H7 (cell line): ENCODE results near the gene CDC42BPA. TPM values are rescaled to one million over a fixed set of nuclear protein-coding genes. Genes with fewer than 3 reads are reported as not detected.
"Not testable (repeated sequence)": the region's sequence is repeated elsewhere in the genome, so short reads cannot be mapped to it uniquely, and the experiment has no call there.

Experiments
- DNase-seq: peaks from one replicate; pipeline ENCODE4 v3.0.0; 2012
- H3K27me3 ChIP-seq: 2 replicates; pipeline ENCODE4 v1.6.0; 2011; ENCODE audit warnings: mild to moderate bottlenecking, low read length; ENCODE audit not compliant: control insufficient read depth, insufficient read depth
- H3K36me3 ChIP-seq: replicated peaks from 2 replicates; pipeline ENCODE4 v1.5.1; 2011; ENCODE audit warnings: low read length; ENCODE audit not compliant: control insufficient read depth, insufficient read depth
- H3K4me3 ChIP-seq: 2 replicates; pipeline ENCODE4 v1.5.1; 2011; ENCODE audit warnings: low read depth, mild to moderate bottlenecking, control low read depth, low read length, moderate library complexity; ENCODE audit not compliant: insufficient read depth
- total RNA-seq: library from RNA; depleted of rRNA; stranded (reverse); fragments of >200 nt; shearing (Covaris generic); gene quantifications from 2 replicates; pipeline ENCODE4 v1.2.3, GENCODE V29; 2014

Gene CDC42BPA
- total RNA-seq, 1 experiment from 2014 or later = 26.1 TPM

DNA sequence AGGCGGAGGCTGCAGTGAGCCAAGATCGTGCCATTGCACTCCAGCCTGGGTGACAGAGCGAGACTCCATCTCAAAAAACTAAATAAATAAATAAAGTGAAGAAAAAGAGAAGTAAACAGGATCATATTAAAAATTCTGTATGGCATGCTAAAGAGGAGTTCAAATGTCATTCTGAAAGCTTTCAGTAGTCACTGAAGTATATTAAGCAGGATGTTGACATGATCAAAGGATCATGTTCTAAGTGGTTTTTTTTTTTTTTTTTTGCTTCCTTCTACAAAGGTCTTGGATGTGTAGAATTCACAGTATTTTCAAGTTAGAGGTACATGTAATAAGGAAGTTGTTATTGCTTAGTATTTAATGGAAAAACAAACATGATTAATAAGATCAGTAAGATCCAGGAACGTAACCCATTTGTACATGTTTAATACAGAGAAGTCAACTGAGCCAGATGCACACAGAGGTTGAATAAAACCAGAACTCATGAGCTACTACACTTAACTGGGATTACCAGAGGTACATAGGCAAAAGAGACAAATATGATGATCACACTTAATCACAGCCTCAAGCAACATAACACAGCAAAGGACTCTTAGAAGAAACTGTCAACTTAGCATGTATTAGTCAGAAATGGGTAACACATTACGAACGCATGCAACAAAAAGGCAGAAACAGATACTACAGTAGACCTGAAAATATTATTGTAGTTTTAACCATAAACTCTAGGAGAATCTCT, 12.2 kb downstream of the CDC42BPA start:
- Histone ChIP-seq H3K27me3 (no peaks in the 10 kb centered on the region), H3K4me3 (no peak overlapping the region), H3K36me3 (no peaks in the 10 kb centered on the region)
- no peak for DNase-seq

DNA sequence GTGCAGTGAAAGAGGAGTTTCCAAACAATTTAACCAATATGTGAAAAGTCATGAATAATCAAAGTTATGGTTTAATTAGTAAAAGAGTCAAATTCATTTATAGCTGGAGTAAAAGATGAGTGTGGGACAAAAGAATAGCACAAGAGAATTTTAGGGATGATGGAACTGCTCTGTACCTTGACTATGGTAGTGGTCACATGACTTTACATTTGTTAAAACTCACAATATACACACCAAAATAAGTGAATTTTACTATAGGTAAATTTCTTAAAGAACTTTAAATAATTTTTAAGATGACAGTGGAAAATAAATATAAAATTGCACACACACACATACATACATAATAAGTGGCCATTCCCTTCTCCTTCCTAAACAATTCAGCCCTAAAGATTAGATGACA, 13.6 kb downstream of the CDC42BPA start:
- H3K36me3 ChIP-seq = no peaks in the 10 kb centered on the region
- H3K4me3 ChIP-seq = no peak overlapping the region
- no peak for DNase-seq
- no peaks in the 10 kb centered on the region for H3K27me3 ChIP-seq

DNA sequence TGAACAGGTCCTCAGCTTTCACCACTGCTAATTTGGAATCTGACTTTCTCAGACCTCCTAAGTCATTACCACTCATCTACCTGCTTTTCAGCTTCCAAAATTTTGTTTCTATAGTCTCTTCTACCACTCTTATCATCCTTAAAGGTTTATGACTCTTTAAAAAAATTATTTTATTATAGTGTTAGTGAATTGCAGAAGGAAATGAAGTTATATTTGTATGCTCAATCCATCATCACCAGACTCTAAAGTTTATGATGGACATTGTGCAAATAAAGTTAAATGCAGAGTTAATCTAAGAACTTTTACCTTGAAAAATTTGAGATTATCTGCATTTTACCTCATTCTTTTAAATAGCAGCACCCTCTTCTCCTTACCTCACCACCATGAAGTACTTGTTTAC, 14.6 kb downstream of the CDC42BPA start:
- no peaks in the 10 kb centered on the region for H3K27me3 ChIP-seq
- H3K4me3 ChIP-seq = no peak overlapping the region
- H3K36me3 ChIP-seq = no peaks in the 10 kb centered on the region
- DNase-seq = no peak

DNA sequence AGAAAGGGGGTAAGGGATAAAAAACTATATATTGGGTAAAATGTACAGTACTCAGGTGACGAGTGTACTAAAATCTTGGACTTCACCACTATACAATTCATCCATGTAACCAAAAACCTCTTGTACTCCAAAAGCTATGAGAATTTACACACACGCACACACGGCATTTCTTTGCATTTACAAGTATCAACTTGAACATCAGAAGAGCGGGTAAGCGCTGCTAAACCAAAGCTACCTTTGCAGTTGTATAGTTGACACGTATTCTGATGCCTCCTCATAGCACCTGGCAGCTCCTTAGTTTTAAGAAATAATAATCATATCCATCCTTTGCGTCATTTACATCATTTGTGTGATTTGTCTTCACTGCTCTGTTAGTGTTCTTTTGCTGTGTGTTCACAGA, 17.6 kb downstream of the CDC42BPA start:
- no peaks in the 10 kb centered on the region for H3K27me3 ChIP-seq
- H3K4me3 ChIP-seq = no peak overlapping the region
- no peak for DNase-seq
- H3K36me3 ChIP-seq = no peaks in the 10 kb centered on the region

GRCh38 chr1:227299688-227300087, 18.6 kb downstream of the CDC42BPA start:
- H3K4me3 ChIP-seq = no peak overlapping the region
- H3K27me3 ChIP-seq = no peaks in the 10 kb centered on the region
- H3K36me3 ChIP-seq = no peaks in the 10 kb centered on the region
- DNase-seq = no peak

DNA sequence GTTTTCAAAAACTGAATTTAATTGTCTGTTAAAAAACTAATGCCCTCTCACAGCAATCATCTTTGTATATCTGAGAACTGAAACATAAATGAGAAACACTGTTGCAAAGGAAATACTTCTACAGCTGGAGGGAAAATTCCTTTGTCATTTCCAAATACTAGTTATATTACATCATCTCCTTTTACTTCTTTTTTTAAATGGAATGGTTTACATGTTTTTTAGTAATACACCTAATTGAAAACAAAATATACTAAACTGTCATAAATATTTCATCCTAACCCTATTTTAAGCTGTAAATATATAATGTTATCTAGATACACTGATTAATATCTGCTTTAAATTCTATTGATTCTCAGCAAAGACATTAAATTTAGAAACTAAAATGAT, 19.1 kb downstream of the CDC42BPA start:
- no peak for DNase-seq
- Histone ChIP-seq H3K36me3 (no peaks in the 10 kb centered on the region), H3K27me3 (no peaks in the 10 kb centered on the region), H3K4me3 (no peak overlapping the region)

DNA sequence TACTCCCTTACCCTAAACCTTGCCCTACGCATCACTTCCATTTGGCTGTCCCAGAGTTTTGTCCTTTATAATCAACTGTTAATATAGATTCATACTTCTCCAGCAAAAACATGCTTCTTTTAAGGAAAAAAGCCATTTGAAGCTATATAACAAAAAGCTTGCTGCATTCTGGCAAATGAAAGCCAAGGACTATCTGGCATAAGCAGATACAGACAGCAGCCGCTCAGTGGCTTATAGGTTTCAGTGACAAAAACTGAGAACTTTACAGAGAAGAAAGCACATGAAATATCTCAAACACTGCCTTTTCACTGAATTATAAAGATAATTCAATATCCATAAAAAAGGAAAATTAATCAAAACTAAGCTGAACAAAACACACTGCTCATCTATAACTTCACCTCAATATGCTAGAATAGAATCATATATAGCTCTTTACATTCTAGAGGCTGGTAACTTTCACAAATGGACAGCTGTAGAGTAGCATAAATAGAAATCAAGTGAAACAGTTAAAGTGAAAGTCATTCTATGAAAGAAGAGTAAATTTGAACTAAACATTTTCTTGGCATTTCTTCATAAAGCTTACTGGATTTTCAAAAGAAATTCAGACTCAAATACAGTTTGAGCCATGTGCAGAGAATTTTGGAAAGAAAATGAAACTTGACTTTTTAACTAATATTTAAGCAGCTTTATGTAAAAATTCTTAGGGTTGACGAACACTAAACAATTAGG, 19.6 kb downstream of the CDC42BPA start:
- DNase-seq = no peak
- Histone ChIP-seq H3K27me3 (no peaks in the 10 kb centered on the region), H3K4me3 (no peak overlapping the region), H3K36me3 (no peaks in the 10 kb centered on the region)

GRCh38 chr1:227297073-227297793, 21.1 kb downstream of the CDC42BPA start:
- DNase-seq = no peak
- Histone ChIP-seq H3K27me3 (no peaks in the 10 kb centered on the region), H3K36me3 (no peaks in the 10 kb centered on the region)

DNA sequence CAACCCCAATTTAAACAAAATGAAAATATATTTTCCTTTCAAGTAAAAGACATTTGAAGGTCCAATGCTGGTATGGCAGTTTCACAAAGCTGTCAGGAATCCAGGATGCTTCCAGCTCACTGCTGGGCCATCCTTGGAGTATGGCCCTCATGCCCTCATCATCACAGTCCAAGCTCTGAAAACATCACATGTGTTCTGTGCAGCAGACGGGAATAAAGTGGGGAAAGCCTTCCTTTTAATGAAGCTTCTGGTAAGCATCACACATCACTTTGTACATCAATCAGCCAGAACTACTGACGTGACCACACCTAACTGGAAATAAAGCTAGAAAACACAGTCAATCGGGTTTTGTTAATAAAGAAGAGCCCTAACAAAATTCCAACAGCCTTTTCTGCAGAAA, 22.7 kb downstream of the CDC42BPA start:
- Histone ChIP-seq H3K36me3 (no peaks in the 10 kb centered on the region), H3K27me3 (no peaks in the 10 kb centered on the region), H3K4me3 (no peak overlapping the region)
- no peak for DNase-seq

More at GRCh38 chr1:227297073-227297793, 21.1 kb downstream of the CDC42BPA start:
- no peak overlapping the region for H3K4me3 ChIP-seq

- Histone ChIP-seq H3K4me3 (no peak overlapping the region), H3K27me3 (no peaks in the 10 kb centered on the region), H3K36me3 (no peaks in the 10 kb centered on the region; the same call in none of the 2 replicates)
- no peak for DNase-seq
Measured at GRCh38 chr1:227285745-227286144, 32.5 kb downstream of the CDC42BPA start.

- no peak for DNase-seq
- no peak overlapping the region for H3K4me3 ChIP-seq
- H3K36me3 ChIP-seq = no peaks in the 10 kb centered on the region; the same call in none of the 2 replicates
- no peaks in the 10 kb centered on the region for H3K27me3 ChIP-seq
Measured at GRCh38 chr1:227281371-227281770, 36.9 kb downstream of the CDC42BPA start.

GRCh38 chr1:227280836-227281235, 37.5 kb downstream of the CDC42BPA start:
- Histone ChIP-seq H3K4me3 (no peak overlapping the region), H3K36me3 (no peaks in the 10 kb centered on the region; the same call in none of the 2 replicates), H3K27me3 (no peaks in the 10 kb centered on the region)
- peak; percentile 13 for DNase-seq

GRCh38 chr1:227276156-227276693, 42.1 kb downstream of the CDC42BPA start:
- not testable (repeated sequence) for H3K4me3 ChIP-seq, DNase-seq, H3K27me3 ChIP-seq, H3K36me3 ChIP-seq

GRCh38 chr1:227273557-227273956, 44.7 kb downstream of the CDC42BPA start:
- no peaks in the 10 kb centered on the region for H3K36me3 ChIP-seq
- H3K4me3 ChIP-seq = no peak overlapping the region
- DNase-seq = peak; percentile 30
- no peaks in the 10 kb centered on the region for H3K27me3 ChIP-seq
